Activated CD4-positive, alpha-beta T cell treated with anti-CD3 and anti-CD28 coated beads, Interleukin-10, Interleukin-2, amounts not matched to agents 100 ng/mL and 50 ng/mL, durations not matched to agents 16 hours and 8 hours (primary cell): ENCODE measurements around the gene TEDC1.

Experiments
- DNase-seq: peaks from one replicate; pipeline ENCODE4 v3.0.0-alpha.2; 2020

The TEDC1 gene

GRCh38 chr14:105486163-105486973 lies 4.7 kb upstream of the TEDC1 start, which contains the start of gene CRIP1:
Gene CRIP1, plus strand, starts transcription at chr14:105486886. Its CDS starts 374 bp downstream, at chr14:105487260.
- DNase-seq = no peak

GRCh38 chr14:105486974-105487448 lies 4.0 kb upstream of the TEDC1 start:
- DNase-seq = peak; percentile 74

GRCh38 chr14:105487449-105487985 lies 3.5 kb upstream of the TEDC1 start:
- peak; percentile 74 for DNase-seq

GRCh38 chr14:105487986-105488777 lies 2.9 kb upstream of the TEDC1 start:
- peak; percentile 41 for DNase-seq

GRCh38 chr14:105488781-105489541 lies 2.1 kb upstream of the TEDC1 start:
- no peak for DNase-seq

GRCh38 chr14:105489542-105490266 lies 1.3 kb upstream of the TEDC1 start:
- peak; percentile 88 for DNase-seq

- no peak for DNase-seq
Observed at GRCh38 chr14:105490267-105490571, 827 bp upstream of the TEDC1 start.

- peak; percentile 95 for DNase-seq
Observed at GRCh38 chr14:105491366-105491973, 424 bp downstream of the TEDC1 start.

GRCh38 chr14:105492031-105492970 lies 1.3 kb downstream of the TEDC1 start:
- no peak for DNase-seq

GRCh38 chr14:105492971-105493871 lies 2.2 kb downstream of the TEDC1 start:
- DNase-seq = no peak

- DNase-seq = no peak
Observed at GRCh38 chr14:105493921-105494605, 3.0 kb downstream of the TEDC1 start.

GRCh38 chr14:105494606-105494929 lies 3.5 kb downstream of the TEDC1 start:
- no peak for DNase-seq

- DNase-seq = no peak
Observed at GRCh38 chr14:105495101-105495989, 4.3 kb downstream of the TEDC1 start.

- DNase-seq = no peak
Observed at GRCh38 chr14:105495990-105496830, 5.2 kb downstream of the TEDC1 start.

- no peak for DNase-seq
Observed at GRCh38 chr14:105496831-105497591, 6.0 kb downstream of the TEDC1 start.
